Parathyroid adenoma (tissue), 2 donors: ENCODE measurements around the gene HK2.
"Not testable (repeated sequence)": the region's sequence is repeated elsewhere in the genome, so short reads cannot be mapped to it uniquely, and the experiment has no call there.

Experiments
- H2AFZ ChIP-seq: fragments of 300-600 bp; sonication (generic); one replicate; pipeline ENCODE4 v1.7.0; 2017; ENCODE audit warnings: antibody characterized with exemption, mild to moderate bottlenecking
- H3K27ac ChIP-seq: fragments of 300-600 bp; sonication (generic); one replicate; pipeline ENCODE4 v1.7.0; 2017
- H3K27me3 ChIP-seq: fragments of 300-600 bp; sonication (generic); one replicate; pipeline ENCODE4 v1.7.0; 2017; ENCODE audit warnings: low read length; ENCODE audit not compliant: control insufficient read depth, insufficient read depth
- H3K36me3 ChIP-seq: fragments of 300-600 bp; sonication (generic); one replicate; pipeline ENCODE4 v1.7.0; 2017; ENCODE audit warnings: low read length; ENCODE audit not compliant: control insufficient read depth, insufficient read depth
- H3K4me1 ChIP-seq: fragments of 300-600 bp; sonication (generic); one replicate; pipeline ENCODE4 v1.7.0; 2017; ENCODE audit warnings: control low read depth
- H3K4me2 ChIP-seq: fragments of 300-600 bp; sonication (generic); one replicate; pipeline ENCODE4 v1.7.0; 2017; ENCODE audit warnings: low read length
- H3K4me3 ChIP-seq: fragments of 300-600 bp; sonication (generic); one replicate; pipeline ENCODE4 v1.7.0; 2017; ENCODE audit warnings: low read depth, low read length
- H3K79me2 ChIP-seq: fragments of 300-600 bp; sonication (generic); one replicate; pipeline ENCODE4 v1.7.0; 2017; ENCODE audit warnings: control low read depth
- H3K9ac ChIP-seq: fragments of 300-600 bp; sonication (generic); one replicate; pipeline ENCODE4 v1.7.0; 2017; ENCODE audit warnings: mild to moderate bottlenecking
- H3K9me3 ChIP-seq: fragments of 300-600 bp; sonication (generic); one replicate; pipeline ENCODE4 v1.7.0; 2017; ENCODE audit warnings: low read length; ENCODE audit not compliant: control insufficient read depth
- CTCF ChIP-seq: fragments of 300-600 bp; sonication (generic); IDR thresholded peaks from one replicate; pipeline ENCODE4 v1.7.0; 2017; ENCODE audit warnings: antibody characterized with exemption, mild to moderate bottlenecking
- donor health status: primary hyperparathyroidism.

Gene HK2

GRCh38 chr2:74851191-74851566, 17.3 kb downstream of the HK2 start:
- Histone ChIP-seq H3K27me3 (no peaks in the 10 kb centered on the region), H3K27ac (no peak overlapping the region), H2AFZ (no peak overlapping the region), H3K4me1 (peaks cover 8% of the 10 kb centered on the region), H3K9me3 (no peaks in the 10 kb centered on the region), H3K36me3 (no peaks in the 10 kb centered on the region), H3K9ac (no peak overlapping the region), H3K79me2 (no peaks in the 10 kb centered on the region), H3K4me2 (no peak overlapping the region), H3K4me3 (no peak overlapping the region)
- TF ChIP-seq CTCF: no peak

DNA sequence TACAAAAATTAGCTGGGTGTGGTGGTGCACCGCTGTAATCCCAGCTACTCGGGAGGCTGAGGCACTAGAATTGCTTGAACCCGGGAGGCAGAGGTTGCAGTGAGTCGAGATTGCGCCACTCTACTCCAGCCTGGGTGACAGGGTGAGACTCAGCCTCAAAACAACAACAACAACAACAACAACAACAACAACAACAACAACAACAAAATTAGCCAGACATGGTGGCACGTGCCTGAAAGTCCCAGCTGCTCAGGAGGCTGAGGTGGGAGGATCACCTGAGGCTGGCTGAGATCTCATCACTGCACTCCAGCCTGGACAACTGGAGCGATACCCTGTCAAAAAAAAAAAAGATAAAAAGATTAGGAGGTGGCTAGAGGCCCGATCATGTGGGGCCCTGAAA, 19.4 kb downstream of the HK2 start:
- not testable (repeated sequence) for H3K79me2 ChIP-seq, H3K9me3 ChIP-seq, H3K9ac ChIP-seq, H3K4me3 ChIP-seq, H3K36me3 ChIP-seq, H3K4me1 ChIP-seq, H3K4me2 ChIP-seq, H3K27ac ChIP-seq, H3K27me3 ChIP-seq, H2AFZ ChIP-seq

DNA sequence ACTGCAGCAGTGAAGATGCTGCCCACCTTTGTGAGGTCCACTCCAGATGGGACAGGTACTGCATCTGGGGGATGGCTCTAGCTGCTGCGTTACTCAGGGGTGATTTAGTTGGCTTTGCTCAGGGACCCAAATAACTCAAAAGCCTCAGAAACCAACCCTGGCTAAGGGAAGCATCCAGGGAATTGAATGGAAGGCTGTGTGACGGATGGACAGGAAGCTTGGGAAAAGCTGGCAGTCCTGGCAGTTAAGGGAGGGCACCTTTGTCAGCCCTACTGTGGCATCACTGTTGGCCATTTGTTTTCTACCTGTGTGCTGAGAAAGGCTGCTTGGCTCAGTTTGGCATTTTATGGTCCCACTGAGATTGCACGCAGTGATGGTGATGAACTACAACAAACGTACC, 20.5 kb downstream of the HK2 start:
- Histone ChIP-seq H3K9me3 (no peaks in the 10 kb centered on the region), H3K4me2 (no peak overlapping the region), H3K4me1 (peaks cover 5% of the 10 kb centered on the region), H3K27me3 (no peaks in the 10 kb centered on the region), H3K36me3 (no peaks in the 10 kb centered on the region), H3K9ac (no peak overlapping the region), H2AFZ (no peak overlapping the region), H3K79me2 (no peaks in the 10 kb centered on the region), H3K27ac (no peak overlapping the region), H3K4me3 (no peak overlapping the region)
- no peak for TF ChIP-seq CTCF

DNA sequence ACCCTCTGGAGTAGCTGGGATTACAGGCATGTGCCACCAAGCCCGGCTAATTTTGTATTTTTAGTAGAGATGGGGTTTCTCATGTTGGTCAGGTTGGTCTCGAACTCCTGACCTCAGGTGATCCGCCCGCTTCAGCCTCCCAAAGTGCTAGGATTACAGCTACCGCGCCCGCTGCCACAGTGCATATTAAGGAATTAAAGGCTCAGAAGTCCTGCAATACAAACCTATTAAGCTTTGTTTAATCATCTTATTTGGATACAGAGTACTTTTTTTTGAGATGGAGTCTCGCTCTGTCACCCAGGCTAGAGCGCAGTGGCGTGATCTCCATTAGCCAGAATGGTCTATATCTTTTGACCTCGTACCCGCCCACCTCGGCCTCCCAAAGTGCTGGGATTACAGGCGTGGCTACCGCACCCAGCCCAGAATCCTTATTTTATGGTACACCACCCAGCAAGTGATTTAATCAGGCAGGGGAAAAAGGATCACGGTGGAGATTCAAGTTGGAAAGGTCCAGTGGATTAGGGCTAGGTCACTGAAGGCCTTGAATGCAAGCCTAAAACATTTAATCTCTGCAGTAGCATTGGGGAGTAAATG, 21.3 kb downstream of the HK2 start:
- H3K27ac ChIP-seq, H3K27me3 ChIP-seq, H3K4me1 ChIP-seq, H2AFZ ChIP-seq, H3K9ac ChIP-seq, H3K4me2 ChIP-seq, H3K79me2 ChIP-seq, H3K9me3 ChIP-seq, H3K36me3 ChIP-seq, H3K4me3 ChIP-seq: not testable (repeated sequence)

DNA sequence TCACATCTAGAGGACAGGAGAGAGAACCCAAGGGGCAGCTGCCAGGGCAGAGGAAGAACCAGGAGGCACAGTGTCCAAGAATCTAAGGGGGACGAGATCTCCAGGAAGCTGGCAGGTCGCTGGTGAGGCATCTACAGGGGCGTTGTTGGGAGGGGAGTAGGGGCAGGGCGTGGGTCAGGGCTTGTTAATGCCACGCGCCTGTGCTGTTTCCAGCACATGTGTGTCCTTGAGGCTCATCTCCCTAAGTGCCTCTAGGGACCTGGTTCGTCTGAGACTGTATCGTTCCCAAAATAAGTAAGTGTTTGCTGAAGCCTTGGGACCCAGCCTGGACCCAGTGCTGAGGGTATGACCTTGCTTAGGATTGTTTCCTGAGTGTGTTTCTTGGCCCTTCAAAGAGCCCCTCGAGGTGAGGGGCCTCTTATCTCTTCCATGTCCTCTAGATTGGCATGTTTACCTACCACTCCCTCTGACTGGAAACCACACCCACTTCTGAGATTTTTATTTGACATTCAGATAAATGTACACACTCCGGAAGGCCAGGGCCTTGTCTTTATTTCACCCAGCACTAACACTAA, 22.2 kb downstream of the HK2 start:
- H3K4me2 ChIP-seq: no peak overlapping the region
- no peak overlapping the region for H3K9ac ChIP-seq
- H3K27me3 ChIP-seq: no peaks in the 10 kb centered on the region
- no peaks in the 10 kb centered on the region for H3K9me3 ChIP-seq
- no peak overlapping the region for H2AFZ ChIP-seq
- TF ChIP-seq CTCF: no peak
- H3K27ac ChIP-seq: no peak overlapping the region
- no peaks in the 10 kb centered on the region for H3K79me2 ChIP-seq
- H3K4me3 ChIP-seq: no peak overlapping the region
- H3K36me3 ChIP-seq: no peaks in the 10 kb centered on the region
- H3K4me1 ChIP-seq: peaks cover 5% of the 10 kb centered on the region

DNA sequence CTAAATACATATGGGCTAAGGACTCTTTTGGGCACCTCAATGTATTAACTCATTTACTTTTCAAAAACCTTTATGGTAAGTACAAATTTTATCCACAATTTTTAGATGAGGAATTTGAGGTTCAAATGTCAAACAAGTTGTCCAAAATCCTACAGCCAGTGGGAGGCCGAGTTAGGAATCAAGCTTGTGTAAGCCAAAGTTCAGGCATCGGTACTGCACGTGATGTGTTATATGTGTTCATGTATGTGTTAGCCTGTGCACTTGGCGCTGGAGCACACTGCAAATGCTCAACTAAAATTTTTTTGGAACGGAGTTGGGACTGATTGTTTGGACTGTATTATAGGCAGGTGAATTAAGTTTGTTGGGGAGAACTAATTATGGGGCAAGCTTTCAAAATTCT, 22.7 kb downstream of the HK2 start:
- TF ChIP-seq CTCF: no peak
- Histone ChIP-seq H3K79me2 (no peaks in the 10 kb centered on the region), H3K9me3 (no peaks in the 10 kb centered on the region), H3K27ac (no peak overlapping the region), H3K4me1 (peaks cover 5% of the 10 kb centered on the region), H3K36me3 (no peaks in the 10 kb centered on the region), H3K9ac (no peak overlapping the region), H2AFZ (no peak overlapping the region), H3K4me2 (no peak overlapping the region), H3K27me3 (no peaks in the 10 kb centered on the region), H3K4me3 (no peak overlapping the region)
